ENCODE results near the gene MARK1. TPM values are rescaled to one million over a fixed set of nuclear protein-coding genes. Genes with fewer than 3 reads are reported as not detected.

MARK1 gene
- total RNA-seq, 4 donors from 2014 or later, result 11.1 to 12.9 (median 11.9) TPM

DNA sequence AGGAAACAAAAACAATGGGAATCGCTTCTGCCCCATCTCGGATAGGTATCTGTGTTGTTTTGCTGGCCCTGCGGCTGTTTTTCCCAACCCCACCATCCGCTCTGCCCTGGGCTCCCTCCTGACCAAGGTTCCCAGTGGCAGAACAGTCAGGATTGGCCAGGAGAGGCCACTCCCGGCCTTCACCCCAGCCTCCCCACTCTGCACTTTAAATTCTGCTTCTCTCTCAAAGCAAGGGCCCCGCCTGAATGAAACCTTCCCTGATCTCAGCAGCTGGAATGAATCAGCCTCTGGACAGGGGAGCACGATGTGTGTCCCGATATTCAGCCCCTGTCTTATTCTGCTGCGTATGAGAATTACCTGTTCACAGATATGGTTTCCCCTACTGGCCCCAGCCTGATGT lies 178.5 kb downstream of the MARK1 start:
- Histone ChIP-seq H3K4me3 (no peak overlapping the region), H3K27me3 (no peaks in the 10 kb centered on the region), H3K4me1 (no peaks in the 10 kb centered on the region), H3K36me3 (no peaks in the 10 kb centered on the region), H3K27ac (no peak overlapping the region), H3K9me3 (no peaks in the 10 kb centered on the region)
- TF ChIP-seq POLR2A (IDR thresholded peaks at IDR 0.05), result no peak
- no peak for TF ChIP-seq CTCF (IDR thresholded peaks at IDR 0.05)
- no peak for TF ChIP-seq EP300 (IDR thresholded peaks at IDR 0.05)
- WGBS, 2 donors, result 66 to 74% methylated on average over 9 of the region's 9 CpGs
- no peak for DNase-seq (ENCODE audit: low spot score in 2 of 2)

DNA sequence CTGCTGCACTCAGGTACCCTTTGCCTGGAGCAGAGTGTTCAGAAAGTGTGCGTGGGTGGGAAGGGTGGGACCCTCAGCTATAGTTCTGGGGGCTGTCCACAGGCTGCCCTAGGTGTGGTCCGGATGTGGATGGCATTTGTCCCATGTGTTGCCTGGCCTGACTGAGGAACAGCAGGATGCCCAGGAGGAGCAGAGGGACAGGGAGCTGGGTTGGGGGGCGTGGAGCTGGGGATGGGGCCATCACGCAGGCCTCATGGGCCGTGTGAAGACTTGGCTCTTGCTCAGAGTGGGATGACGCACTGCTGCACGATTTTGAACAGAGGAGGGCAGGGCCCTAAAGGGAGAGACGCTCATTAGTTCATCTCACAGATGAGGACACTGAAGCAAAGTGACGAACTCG lies 179.2 kb downstream of the MARK1 start:
- Histone ChIP-seq H3K27me3 (no peaks in the 10 kb centered on the region), H3K9me3 (no peaks in the 10 kb centered on the region), H3K4me1 (no peaks in the 10 kb centered on the region), H3K27ac (no peak overlapping the region), H3K4me3 (no peak overlapping the region), H3K36me3 (no peaks in the 10 kb centered on the region)
- 86 to 90% methylated on average over 10 of the region's 10 CpGs for WGBS, 2 donors
- DNase-seq (ENCODE audit: low spot score in 2 of 2), result no peak
- TF ChIP-seq EP300 (IDR thresholded peaks at IDR 0.05) (no peak), POLR2A (IDR thresholded peaks at IDR 0.05) (no peak), CTCF (IDR thresholded peaks at IDR 0.05) (no peak)

DNA sequence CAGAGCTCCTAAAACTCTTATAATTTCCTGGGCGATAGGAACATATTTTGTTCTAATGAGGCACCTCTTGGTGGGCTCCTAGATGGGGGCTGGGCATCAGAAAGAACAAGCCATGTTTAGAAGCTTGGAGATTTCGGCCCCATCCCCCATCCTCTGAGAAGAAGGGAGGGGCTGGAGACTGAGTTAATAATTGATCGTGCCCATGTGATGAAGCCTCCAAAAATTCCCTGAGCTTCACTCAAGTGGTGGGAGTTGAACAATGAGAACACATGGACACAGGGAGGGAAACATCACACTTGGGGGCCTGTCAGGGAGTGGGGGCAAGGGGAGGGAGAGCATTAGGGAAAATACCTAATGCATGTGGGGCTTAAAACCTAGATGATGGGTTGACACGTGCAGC lies 180.3 kb downstream of the MARK1 start:
- no peaks in the 10 kb centered on the region for H3K27me3 ChIP-seq
- no peaks in the 10 kb centered on the region for H3K36me3 ChIP-seq
- WGBS, 2 donors, result 86 to 91% methylated on average over 4 of the region's 4 CpGs
- H3K4me3 ChIP-seq, result no peak overlapping the region
- no peak for TF ChIP-seq EP300 (IDR thresholded peaks at IDR 0.05)
- TF ChIP-seq CTCF (IDR thresholded peaks at IDR 0.05), result no peak
- TF ChIP-seq POLR2A (IDR thresholded peaks at IDR 0.05), result no peak
- no peak for DNase-seq (ENCODE audit: low spot score in 2 of 2)
- H3K9me3 ChIP-seq, result no peaks in the 10 kb centered on the region
- no peaks in the 10 kb centered on the region for H3K4me1 ChIP-seq
- H3K27ac ChIP-seq, result no peak overlapping the region

- Histone ChIP-seq H3K36me3 (no peaks in the 10 kb centered on the region), H3K27me3 (no peaks in the 10 kb centered on the region), H3K4me3 (no peak overlapping the region), H3K27ac (no peak overlapping the region), H3K9me3 (no peaks in the 10 kb centered on the region), H3K4me1 (no peaks in the 10 kb centered on the region)
- DNase-seq (ENCODE audit: low spot score in 2 of 2), result no peak
- 68 to 73% methylated on average over 9 of the region's 9 CpGs for WGBS, 2 donors
- no peak for TF ChIP-seq EP300 (IDR thresholded peaks at IDR 0.05)
- no peak for TF ChIP-seq CTCF (IDR thresholded peaks at IDR 0.05)
- TF ChIP-seq POLR2A (IDR thresholded peaks at IDR 0.05), result no peak
Measured at GRCh38 chr1:220708936-220709801, 181.2 kb downstream of the MARK1 start.

DNA sequence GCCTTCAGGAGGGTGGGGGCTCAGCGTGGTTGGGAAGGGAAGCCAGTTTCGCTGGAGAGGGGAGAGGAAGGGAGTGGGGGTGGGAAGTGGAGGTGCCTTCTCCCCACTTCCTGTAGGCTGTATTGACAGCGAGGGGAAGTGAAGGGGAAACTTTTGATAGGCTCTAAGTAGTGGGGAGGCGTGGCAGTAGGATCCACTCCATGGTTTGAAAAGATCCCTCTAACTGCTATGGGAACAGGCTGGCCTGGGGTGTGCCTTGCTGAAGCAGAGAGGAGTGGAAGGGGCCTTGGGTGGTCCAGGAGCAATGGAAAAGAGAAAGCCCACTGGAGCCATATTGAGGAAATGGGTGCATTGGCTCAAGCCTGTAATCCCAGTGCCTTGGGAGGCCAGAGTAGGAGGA lies 182.4 kb downstream of the MARK1 start:
- H3K27me3 ChIP-seq, result no peaks in the 10 kb centered on the region
- H3K27ac ChIP-seq, result no peak overlapping the region
- 70% methylated on average over 4 of the region's 4 CpGs for WGBS, 2 donors

More for the DNA sequence above, 182.4 kb downstream of the MARK1 start:
- no peaks in the 10 kb centered on the region for H3K36me3 ChIP-seq
- no peak for DNase-seq (ENCODE audit: low spot score in 2 of 2)
- TF ChIP-seq CTCF (IDR thresholded peaks at IDR 0.05) (no peak), EP300 (IDR thresholded peaks at IDR 0.05) (no peak), POLR2A (IDR thresholded peaks at IDR 0.05) (no peak)
- no peak overlapping the region for H3K4me3 ChIP-seq
- peaks cover 0 to 4% (median 0%) of the 10 kb centered on the region in 4 donors for H3K9me3 ChIP-seq
- no peaks in the 10 kb centered on the region for H3K4me1 ChIP-seq

All from tibial nerve (tissue), 4 donors.